SW480 (cell line): ENCODE results near the gene C5orf47.
A peak's percentile ranks its signal among the peaks of the same experiment; 100 is the strongest.

Experiments used
- DNase-seq: peaks from one replicate; pipeline ENCODE4 v3.0.0-alpha.2; 2016; ENCODE audit warnings: low spot score

The C5orf47 gene

DNA sequence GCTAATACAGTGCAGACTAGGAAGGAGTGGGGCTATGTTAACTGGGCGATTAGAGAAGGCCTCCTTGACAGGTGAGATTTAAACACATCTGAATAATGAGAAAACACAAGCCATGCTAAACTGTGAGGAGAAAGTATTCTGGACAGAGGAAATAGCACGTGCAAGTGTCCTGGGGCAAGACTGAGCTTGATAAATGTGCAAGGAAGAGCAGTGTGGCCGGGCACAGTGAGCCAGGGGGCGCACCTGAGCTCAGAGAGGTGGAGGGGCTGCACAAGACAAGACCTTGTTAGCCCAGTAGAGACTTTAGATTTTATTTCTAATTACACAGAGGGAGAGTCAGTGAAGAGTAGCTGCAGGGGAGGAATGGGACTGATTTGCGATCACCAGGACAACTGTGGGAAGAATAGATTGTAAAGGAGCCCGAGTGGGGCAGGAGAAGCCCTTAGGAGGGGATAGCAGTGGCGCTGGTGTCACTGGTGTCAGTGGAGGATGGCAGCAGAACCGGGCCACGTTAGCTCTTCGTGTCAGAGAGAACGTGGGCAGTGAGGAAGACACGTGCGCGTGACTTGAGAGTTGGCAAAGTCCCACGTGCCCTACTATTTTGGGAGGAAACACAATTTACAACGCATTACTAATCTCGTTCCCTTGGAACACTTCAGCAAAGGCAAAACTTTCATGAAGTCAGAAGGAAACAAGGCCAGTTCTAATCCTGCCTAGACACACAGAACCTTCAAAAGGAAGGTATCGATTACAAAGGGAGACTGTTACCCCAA, 17.9 kb upstream of the C5orf47 start:
- no peak for DNase-seq

DNA sequence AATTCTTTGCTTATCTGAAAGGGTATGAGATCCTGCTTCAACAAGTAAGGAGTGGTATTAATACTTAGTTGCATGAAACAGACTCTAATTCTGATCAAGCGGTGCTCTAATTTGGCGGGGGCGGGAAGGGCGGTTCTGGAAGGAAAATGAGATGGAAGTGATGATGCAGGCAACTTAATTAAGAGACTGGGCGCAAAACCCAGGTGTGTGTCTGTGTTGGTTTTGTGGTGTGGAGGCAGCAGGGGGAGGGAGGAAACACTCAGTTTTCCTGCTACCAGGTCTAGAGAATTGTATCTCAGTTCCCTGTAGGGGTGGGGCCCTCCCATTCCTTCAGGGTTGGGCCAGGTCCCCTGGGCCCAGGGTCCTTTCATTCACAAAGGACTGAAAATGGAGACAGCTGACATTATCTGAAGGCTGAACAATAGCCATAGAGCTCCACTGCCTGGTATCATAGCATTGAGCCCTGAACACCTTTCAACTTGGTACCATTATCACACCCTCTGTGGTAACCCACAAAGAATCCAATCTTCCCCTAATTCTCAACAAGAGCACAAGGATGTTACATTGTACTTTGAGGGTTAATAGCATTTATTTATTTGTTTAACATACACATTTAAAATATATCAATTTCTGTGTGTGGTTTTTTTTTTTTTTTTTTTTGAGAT, 17.2 kb upstream of the C5orf47 start:
- peak; percentile 79 for DNase-seq

DNA sequence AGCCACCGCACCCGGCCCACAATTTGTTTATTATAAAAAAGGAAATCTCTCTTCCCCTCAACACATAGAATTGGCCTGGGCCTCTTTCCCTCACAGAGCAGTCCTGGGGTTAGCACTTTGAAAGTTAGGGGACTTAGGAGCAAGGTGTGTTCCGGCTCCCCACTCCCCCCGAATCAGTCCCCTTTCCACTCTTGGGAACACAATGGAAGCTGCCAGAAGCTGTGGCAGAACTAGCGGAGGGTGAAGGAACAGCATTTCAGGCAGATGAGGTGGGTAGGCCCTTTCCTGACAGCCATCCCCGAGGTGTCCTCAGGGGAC, 16.4 kb upstream of the C5orf47 start:
- no peak for DNase-seq

DNA sequence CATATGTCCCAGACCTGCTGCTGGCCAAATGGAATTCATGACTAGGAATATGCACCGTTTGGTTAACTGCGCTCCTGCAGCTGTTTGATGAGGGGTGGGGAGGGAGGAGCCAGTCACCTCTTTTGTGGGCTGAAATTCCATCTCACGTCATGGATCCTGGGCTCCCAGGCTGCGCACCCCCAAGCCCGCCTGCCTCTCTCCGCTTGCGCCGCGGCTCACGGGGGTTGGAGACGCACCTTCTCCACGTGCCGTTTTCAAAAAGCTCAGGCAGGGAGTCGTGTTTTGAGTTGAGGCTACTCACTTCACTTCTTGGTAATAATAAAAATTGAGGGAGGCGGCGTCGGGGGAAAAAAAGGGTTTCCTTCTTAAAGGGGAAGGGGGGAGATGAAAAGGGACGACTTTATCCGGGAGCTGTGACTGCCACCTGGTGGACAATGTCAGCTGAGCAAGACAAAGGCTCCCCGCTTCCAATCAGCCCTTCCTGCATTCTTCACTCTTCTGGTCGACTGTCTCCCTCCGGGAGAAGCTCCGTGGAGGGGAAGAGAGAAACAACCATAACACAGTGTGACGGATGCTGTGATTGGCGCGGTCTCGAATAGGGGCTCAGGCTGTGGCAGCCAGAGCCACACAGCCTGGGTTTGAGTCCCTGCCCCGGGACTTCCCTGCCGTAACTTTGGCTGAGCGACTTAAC, 15.9 kb upstream of the C5orf47 start:
- peak; percentile 94 for DNase-seq

DNA sequence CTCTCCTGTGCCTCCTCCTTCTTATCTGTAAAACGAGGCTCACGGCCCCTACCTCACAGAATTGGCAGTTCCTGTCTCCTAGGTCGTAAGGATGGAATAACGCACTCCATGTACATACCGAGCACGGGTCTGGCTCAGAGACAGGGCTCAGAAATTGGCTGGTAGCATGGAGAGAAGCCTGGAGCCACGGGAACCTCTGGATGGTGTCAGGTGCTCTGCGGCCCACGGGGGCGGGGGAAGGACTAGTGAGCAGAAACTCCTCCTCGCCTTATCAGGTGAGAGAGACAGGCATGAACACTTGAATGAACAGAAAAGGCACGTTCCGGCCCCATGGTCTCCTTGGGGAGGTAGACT, 15.4 kb upstream of the C5orf47 start:
- peak; percentile 45 for DNase-seq

DNA sequence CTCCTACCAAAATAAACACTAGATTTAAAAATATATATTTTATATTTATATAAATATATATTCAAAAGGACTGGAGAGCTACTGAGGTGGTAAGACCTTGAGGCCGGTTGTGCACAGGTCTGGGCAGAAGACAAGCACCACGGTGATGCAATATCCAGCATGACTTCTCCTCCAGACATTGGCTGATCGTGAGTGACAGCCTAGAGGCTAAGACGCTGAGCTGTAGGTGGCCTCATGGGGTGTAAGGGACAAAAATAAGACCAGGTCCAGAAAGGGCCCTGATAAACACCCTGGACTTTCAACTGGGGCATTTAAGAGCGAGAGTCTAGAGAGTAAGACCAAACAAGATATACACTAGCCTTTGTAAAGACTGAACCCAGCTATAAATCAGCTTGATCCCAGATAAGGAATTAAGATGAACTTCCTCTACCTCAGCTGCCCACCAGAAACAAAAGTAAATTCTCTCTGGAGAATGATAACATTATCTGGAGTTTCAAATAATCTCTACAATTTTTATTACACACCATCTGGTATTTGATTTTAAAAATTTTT, 14.2 kb upstream of the C5orf47 start:
- DNase-seq: no peak

DNA sequence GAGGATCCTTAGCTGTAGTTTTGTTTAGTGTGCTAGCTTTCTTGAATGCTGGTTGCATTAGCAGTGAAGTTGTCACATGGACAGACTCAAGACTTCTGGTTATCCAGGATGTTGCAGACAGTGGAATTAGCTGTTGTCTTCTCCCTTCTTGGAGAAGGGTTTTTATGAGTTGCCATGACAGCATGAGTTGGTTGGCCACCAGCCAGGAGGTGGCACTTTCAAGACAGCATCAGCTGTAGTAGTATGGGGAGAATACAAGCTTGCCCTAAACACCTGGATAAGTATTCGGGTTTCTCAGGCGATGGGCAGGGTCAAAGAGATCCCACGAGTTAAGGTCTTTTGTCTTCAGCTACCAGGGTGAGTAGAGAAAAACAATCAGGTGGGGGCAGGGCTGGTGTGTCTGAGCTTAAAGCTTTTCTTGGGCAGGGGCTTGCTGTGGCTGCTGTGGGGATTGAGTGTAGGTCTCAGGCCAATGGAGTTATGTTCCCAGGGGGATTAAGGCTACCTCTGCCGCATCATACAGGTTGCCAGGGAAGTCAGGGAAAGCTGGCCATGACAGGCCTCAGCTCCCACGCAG, 7.7 kb upstream of the C5orf47 start:
- no peak for DNase-seq

DNA sequence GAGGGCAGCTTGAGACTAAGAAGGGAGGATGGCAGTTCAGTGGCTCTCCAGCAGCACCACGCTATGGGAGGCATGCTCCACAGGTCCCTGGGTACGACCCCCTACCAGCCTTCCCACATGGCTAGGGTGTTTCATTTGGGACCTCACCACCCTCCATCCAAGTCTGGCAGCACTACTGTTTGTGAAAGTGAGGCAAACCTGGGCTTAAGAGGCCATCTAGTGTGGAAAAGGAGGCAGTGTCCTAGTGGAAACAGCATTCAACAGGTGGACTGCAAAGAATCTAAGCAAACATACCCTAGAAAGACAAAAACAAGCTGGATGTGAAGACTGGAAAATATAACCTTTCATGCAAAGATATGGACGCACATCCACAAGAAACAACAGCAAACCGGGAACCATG, 4.8 kb upstream of the C5orf47 start:
- peak; percentile 77 for DNase-seq

DNA sequence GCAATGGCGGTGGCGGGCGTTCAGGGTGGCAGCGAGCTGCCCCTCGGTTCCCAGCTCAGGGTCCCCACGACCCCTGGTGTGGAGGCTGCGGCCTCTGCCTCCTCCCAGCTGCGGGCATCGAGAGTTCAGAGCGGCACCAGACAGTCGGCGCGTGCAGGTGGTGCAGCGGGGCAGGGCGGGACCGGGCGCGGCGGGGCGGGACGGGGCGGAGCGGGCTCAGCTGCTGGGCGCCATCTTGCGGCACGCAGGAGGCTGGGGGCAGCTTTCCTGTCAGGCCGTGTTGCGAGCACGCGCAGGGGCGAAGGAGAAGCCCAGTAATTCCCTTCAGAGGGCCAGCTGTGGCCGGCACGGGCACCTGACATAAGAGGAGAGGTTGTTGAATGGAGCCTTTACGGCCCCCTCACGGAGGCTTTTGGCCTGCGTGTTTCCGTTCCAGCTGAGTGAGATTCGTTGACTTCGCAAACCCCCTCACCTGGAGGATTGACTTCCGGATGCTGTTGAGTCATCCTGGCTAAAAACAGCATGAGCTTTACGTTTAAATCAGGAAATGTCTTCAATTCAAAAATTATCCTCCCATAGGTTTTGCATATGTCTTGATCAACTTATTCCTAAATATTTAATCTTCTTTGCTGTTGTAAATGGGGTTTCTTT, 587 bp downstream of the C5orf47 start:
- no peak for DNase-seq

DNA sequence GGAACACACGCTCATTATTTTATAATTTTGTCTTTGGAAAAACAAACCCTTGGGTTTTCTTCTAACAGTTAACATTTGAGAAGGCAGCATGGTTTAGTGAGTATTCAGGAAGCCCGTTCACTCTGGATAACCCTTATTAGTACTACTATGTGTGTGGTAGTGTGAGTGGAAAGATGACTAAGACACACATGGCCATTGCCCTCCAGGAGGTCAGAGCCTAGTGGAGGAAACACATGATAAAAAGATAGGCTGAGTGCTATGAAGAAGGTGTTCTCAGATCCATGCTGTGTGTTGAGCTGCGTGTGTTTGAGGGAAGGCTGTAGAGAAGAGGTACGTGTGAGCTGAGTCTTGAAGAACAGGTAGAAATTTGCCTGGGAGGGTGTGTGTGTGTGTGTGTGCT, 8.4 kb downstream of the C5orf47 start:
- DNase-seq: no peak

DNA sequence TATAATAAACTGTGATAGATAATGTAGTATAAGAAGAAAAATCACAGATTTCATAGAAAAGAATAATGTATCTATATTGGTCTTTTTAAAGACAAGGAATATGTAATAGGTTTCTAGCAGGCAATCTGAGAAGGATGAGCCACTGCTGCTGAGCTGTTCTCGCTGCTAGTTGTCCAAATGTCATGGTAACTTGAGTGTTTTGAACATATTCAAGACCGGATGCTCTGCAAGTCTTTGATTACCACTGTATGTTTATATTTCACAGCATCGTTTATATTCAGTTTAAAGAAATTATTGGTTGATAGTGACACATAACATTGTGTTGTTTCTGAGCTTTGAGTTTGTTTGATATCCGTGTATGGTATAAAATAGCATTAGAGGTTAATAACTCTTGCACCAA, 9.6 kb downstream of the C5orf47 start:
- DNase-seq: no peak

DNA sequence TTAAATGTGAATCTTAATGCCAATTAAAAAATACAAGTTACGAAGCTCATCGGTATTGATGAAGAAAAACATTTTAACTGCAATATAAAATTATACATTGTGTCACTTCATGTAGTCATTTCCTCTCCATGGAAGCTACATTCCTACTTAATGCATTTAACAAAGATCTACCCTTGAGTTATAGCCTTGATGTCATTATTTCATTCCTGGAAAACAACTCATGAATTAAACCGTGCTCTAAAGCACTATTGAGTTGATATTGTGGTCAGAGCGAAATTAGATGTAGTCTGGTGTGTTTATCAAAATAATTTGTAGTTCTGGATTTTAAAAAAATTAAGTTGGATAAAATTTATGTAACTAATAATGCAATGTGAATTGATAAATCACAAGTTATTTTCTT, 11.1 kb downstream of the C5orf47 start:
- DNase-seq: no peak

DNA sequence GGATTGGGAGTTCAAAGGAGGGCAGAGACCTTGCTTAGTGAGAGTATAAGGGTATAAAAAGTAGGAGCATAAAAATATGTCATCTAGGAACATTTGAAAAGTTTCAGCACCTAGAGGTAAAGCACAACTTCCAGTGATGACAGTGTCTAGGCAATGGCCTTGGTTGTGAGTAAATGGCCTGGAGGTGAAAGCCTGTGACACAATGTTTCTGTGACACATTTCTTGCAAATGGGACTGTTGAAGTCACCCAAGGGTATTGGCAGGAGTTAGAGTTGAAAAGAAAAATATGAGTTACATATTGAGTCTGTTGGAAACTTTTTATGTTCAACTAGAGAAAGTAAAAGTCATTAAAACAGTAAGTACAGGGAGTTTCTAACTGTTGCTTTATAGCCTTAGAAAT, 14.8 kb downstream of the C5orf47 start:
- no peak for DNase-seq

DNA sequence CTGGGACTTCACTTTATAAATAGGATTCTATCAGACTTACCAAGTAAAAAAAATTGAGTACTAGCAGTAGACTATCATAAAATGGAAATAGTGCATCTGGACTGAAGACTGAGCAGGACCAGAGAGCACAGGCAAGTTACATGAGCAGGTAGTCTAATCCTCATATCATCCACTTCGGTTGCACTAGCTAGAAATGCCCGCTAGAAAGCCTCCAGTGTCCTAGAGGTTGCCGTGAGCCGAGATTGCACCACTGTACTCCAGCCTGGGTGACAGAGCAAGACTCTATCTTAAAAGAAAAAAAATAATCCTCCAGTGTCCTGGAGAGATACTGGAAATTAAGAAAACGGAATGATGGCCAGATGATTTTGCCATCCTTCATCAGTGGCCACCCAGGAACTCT, 20.0 kb downstream of the C5orf47 start:
- DNase-seq: no peak

DNA sequence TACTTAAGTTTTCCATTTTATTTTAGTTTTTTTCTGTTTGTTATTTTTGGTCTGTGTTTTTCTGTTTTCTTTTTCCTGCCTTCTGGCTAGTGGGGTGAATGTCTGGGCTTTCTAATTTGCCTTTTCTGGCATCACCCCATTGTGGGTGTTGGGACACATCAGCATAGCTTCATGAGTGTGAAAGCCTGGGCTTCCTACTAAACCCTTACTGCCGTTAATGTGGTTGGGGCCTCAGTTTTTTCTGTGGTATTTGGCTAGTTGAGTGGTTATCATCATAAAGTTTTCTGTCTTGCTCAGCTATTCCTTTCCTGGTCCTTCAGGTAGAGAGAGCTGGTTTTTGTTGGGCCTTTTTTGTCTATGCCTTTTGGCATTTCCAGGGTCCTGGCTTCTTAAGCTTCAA, 21.4 kb downstream of the C5orf47 start:
- no peak for DNase-seq

DNA sequence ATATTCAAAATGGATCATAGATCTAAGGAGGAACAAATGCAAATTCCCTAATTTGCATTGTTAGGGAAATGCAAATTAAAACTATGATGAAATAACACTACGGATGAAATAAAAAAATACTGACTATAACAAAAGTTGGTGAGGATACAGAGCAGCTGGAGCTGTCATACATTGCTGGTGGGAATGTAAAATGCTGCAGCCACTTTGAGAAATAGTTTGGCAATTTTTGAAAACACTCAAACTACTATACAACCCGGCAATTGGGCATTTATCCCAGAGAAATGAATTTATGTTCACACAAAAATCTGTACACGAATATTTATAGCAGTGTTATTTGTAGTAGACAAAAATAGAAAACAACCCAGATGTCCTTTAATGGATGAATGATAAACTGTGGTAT, 22.5 kb downstream of the C5orf47 start:
- no peak for DNase-seq

DNA sequence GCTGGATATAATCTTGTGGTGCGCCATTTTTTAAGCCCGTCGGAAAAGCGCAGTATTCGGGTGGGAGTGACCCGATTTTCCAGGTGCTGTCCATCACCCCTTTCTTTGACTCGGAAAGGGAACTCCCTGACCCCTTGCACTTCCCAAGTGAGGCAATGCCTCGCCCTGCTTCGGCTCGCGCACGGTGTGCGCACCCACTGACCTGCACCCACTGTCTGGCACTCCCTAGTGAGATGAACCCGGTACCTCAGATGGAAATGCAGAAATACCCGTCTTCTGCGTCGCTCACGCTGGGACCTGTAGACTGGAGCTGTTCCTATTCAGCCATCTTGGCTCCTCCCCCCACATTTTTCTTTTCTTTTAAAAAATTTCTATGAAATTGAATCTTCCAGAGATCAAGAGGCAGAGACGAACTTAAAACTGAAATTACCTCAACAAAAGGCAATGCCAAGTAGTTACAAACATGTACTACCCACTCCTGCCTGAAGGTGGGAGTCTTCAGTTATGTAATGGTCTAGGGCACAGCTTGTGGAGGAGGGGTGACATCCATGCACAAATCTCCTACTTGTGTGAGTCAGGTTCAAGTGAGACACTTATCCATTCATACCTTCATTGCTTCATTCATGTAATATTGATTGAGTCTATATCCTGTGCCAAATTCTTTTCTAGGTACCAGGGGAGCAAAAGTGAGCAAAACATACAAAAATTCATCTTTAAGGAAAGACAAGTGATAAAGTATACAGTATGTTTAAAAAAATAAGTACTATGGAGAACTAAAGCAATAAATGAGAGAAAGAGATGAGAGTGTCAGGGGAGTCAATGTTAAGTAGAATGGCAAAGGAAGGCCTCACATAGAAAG, 31.3 kb downstream of the C5orf47 start:
- DNase-seq: peak; percentile 82

DNA sequence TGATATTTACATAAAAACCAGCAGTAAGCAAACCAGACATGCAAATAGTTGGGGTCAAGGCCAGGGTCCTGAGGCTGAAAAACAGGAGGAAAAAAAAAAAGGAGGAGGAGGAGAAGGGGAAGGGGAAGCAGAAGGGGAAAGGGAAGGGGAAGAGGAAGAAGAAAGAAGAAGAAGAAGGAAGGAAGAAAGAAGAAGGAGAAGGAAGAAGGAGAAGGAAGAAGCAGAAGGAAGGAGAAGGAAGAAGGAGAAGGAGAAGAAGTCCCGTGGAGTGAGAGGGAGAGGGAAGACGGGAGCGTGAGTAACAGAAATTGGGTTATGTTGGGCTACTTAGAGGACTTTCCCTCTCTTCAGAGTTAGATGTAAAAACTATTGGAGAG, 31.9 kb downstream of the C5orf47 start:
- no peak for DNase-seq

DNA sequence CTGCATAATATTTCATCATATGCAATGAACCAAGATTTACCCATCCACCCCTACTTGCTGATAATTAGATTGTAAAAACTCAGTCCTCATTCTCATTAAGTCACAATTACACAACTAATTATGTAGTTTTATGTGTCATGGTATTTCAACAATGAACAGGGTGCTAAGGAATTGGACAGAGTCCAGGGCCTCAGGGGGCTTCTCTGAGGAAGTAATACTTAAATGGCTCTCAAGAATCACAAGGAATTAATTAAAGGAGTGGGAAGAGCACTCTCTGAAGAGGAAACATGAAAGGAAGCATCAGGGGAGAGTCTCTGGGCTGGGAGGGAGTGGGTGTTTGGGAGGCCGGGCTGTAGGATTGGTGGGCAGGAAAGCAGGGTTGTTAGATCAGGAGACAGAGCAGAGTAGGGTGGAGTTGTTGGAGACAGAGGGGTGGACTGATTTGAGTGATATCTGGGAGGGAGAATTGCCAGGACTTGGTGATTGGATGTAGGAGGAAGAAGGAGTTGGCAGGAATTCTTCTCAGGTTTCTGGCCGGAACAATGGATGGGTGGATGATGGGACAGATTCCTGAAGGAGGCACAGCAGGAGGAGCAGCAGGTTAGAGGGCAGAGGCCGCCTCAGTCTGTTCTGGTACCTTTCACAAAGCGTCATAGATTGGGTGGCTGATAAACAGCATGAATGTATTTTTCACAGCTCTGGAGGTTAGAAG, 33.6 kb downstream of the C5orf47 start:
- DNase-seq: no peak

DNA sequence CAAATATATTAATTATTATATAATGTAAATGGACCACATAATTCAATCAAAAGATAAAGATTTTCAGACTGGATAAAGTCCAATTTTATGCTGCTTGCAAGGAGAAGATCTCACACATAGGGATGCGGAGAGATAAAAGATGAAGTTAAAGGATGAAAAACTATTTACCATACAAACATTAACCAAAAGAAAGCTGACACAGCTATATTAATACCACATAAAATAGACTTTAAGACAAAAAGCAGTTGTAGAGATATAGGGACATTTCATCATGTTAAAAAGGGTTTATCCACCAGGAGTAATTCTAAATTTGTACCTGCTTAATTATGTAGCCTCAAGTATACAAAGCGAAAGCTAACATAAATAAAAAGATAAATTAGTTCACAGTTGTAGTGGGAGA, 41.3 kb downstream of the C5orf47 start:
- DNase-seq: no peak
